EL (cell line): ENCODE data around the gene AK8.
"Not testable (repeated sequence)": the region's sequence is repeated elsewhere in the genome, so short reads cannot be mapped to it uniquely, and the experiment has no call there.

Experiments
- DNase-seq: peaks from one replicate; pipeline ENCODE4 v3.0.0-alpha.2; 2016

AK8 gene

DNA sequence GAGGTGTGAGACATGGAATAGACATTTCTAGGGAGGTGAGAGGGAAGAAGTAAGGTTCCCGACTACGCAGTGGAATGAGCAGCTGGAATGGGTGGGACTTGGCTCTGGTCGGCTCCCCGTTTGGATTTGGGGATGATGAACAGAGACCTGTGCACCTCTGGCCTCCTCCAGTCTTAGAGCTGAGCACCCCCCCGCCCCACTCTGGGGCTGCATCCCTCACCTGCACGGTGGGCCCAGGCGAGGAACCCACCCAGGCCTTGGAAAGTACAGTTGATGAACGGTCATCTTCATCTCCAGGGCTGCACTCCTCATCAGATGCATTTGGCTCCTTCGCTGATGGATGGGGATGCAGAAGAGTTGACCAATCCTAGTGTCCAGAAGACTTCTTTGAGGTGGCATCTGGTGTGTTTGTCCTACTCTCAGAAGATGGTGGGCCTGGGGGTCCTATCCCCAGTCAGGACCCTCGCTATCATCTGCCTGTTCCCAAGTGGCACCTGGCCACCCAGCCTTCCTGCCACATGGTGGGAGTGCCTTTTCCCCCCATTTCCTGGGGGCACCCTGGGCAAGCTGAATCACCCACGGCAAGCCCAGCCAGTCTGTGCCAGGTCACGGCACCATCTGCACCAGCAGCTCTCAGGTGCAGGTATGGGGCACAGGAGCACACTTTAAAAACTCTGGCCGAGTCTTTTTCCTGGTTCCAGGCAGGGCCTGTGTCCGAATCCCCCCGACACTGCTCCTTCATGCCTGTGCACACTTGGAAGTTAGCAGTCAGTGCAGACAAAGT is 137.4 kb downstream of the AK8 start:
- DNase-seq, result no peak

GRCh38 chr9:132739710-132740310 is 138.3 kb downstream of the AK8 start:
- no peak for DNase-seq

DNA sequence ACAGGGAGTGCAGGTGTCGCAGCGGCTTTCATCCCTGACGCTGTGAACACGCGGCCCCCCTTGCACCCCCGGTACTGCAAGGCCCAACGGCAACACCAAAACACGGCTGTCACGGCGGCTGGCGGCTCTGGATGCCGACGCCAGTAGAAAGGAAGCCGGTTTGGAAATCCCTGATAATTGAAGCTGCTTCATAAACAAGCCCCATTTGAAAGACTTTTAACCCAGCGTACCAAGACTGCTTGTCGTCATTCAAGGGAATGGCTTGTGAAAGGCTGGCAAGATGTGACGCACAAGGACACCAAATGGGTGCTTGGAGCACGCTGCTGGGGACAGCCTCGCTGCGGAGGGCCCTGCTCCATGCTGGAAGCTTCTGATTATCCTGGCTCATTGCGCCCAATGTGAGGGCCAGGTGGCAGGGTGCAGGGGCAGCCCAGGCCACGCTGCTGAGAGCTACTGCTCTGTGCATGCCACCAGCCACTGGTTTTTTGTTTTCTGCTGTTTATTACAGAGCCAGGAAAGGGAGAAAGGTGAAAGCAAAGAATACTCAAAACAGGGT is 144.7 kb downstream of the AK8 start:
- DNase-seq, result no peak

- peak; percentile 42 for DNase-seq
Observed at GRCh38 chr9:132732326-132733259, 145.5 kb downstream of the AK8 start.

- no peak for DNase-seq
Observed at GRCh38 chr9:132731230-132731629, 146.9 kb downstream of the AK8 start.

DNA sequence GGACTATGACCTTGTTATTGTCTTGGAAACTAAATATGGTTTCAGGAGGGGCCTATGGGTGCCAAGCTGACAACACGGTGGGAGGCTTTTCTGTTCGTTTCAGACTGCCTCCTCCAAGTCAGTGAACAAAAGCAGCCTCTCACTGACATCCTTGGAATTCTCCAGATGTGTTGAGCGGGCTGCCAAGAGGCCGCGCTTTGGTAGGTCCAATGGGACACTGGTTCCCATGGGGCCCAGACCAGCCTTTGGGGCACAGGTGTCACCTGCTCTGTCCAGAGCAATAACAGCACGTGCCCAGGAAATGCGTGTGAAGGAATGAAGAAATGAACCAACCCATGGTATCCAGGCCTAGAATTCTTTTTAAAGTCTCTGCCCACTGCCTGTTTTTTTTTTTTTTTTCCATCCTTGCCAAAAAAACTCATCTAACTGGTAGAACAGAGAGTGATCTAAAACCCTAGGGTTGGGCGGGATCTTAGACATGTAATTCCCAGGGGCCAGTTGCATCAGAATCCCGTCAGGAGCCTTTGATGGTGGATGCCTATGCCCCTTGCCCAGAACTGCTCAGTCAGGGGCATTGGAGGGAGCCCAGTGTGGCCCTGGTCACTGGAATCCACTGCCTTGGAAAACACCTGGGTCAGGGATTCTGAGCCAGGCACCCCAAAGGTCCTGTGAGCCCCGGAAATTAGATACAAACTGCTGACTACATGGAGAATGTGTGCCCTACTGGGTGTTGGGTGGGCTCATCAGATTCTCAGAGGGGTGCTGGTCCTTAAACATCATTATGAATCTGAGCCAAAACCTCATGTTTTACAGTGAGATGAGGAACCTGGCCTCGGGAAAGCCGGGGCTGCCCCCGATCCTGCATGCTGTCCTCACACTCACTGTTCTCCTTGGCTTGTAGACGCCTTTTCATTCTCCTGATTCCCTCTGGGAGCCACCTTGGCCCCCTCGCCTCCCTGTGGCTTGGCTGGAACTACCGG is 147.7 kb downstream of the AK8 start:
- no peak for DNase-seq

- no peak for DNase-seq
Observed at GRCh38 chr9:132729235-132729890, 148.7 kb downstream of the AK8 start.

DNA sequence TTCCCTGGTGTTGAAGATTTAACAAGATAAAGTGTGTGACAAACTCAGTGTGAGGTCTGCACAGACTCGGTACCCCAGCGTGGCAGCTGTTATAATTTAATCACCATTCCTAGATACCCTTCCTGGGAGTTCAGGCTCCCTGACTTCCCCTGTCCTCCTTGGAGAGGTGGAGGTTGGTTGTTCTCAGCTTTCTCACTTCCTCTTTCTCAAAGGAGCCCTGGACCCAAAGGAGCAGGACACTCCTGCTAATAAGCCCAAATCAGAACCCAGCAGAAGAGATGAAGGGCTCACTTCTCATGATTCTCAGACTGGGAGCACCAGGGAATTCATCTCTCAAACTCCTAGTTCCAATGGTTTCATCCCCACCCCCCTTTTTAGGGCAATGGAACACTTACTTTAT is 149.6 kb downstream of the AK8 start:
- no peak for DNase-seq

DNA sequence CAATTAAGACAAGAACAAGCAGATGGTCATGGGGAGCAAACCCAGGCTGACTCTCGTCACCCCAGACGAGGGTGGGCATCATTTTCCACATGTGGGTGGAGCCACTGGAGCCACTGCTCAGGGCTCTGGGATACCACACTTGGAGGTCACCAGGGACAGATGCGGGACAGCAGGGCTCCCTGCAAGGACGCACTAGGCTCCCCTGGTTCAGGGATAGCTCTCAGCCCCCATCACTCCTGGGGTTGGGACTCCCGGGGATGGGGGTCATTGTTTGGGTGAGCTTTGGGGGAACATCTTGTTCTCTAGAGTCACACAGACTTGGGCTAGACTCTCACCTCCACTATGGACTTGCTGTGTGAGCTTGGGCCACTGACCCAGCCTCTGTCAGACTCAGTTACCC is 150.0 kb downstream of the AK8 start:
- no peak for DNase-seq

- DNase-seq, result no peak
Observed at GRCh38 chr9:132726576-132727130, 151.4 kb downstream of the AK8 start.

GRCh38 chr9:132725306-132725705 is 152.8 kb downstream of the AK8 start:
- DNase-seq, result no peak

GRCh38 chr9:132723809-132724208 is 154.3 kb downstream of the AK8 start:
- DNase-seq, result no peak

DNA sequence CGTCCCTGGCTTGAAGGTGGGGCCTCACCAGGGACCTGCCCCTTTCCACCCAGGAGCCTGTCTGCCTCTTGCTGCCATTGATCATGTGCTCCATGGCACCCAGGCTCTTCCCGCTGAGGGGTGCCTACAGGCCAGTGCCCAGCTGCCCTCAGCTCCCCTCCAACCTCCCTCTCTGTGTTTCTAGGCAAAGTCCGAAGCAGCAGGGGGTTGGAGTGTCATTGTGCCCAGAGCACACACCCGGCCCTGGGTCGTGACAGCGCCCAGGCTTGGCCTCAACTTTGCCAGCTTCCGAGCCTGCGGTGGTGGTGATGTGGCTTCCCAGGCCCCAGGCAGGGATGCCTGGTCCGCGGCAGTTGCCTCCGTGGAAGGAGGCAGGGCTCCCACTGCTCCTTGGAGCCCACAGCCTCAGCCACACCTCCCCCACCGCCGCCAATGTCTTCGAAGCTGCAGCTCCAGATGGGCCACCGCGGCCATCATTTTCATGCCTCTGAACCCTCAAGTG is 155.5 kb downstream of the AK8 start:
- no peak for DNase-seq

DNA sequence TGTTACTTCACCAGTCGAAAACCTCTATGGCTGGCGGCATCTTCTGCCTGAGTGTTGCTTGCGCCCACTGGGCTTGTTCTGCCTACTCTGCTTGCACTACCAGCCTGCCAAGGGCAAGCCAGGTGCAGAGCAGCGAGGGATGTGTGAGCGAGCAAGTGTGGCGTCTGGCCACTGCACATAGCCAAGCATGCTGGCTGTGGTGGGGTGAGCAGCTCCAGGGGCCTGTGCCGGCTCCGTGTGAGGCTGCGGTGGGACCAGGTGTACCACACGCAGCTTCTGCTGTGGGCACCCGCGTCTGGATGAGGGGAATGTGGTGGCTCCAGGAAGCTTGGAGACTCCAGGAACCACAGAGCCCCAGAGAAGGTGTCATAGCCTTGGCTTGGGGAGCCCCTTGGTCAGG is 156.4 kb downstream of the AK8 start:
- no peak for DNase-seq

DNA sequence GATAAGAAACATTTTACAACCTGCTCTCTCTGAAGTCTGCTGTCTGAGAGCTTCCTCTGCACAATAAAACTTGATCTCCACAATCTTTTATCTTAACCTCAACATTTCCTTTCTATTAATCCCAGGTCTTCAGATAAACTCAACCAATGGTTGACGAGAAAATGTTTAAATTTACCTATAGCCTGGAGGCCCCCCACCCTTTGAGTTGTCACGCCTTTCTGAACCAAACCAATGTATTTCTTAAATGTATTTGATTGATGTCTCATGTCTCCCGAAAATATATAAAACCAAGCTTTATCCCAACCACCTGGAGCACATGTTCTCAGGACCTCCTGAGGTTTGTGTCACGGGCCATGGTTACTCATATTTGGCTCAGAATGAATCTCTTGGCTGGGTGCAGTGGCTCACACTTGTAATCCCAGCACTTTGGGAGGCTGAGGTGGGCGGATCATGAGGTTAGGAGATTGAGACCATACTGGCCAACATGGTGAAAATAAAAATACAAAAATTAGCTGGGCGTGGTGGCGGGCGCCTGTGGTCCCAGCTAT is 159.6 kb downstream of the AK8 start:
- DNase-seq, result not testable (repeated sequence)

- no peak for DNase-seq
Observed at GRCh38 chr9:132717326-132717945, 160.6 kb downstream of the AK8 start.

GRCh38 chr9:132716007-132716406 is 162.1 kb downstream of the AK8 start:
- DNase-seq, result no peak

DNA sequence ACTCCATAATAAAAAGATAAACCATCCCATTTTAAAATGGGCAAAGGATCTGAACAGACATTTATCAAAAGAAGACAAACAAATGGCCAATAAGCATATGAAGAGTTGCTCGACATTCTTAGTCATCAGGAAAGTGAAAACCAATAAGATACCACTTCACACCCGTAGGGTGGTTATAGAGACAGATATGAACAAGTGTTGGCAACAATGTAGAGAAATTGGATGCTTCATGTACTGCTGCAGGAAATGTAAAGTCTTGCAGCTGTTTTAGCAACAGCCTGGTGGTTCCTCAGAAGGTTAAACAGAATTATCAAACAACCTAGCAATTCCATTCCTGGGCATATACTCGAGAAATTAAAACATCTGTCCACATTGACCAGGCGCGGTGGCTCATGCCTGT is 165.3 kb downstream of the AK8 start:
- no peak for DNase-seq

DNA sequence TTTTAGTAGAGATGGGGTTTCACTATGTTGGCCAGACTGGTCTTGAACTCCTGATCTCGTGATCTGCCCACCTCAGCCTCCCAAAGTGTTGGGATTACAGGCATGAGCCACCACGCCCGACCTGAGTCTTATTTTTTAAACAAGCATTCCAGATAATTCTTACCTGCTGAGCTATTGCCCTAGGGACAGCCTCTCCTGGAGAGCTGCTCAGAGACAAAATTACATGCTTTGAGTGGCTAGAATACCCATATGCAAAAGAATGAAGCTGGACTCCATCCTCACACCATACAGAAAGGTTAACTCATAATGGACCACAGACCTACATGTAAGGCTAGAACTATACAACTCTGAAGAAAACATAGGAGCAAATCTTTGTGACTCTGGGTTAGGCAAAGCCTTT is 166.2 kb downstream of the AK8 start:
- DNase-seq, result no peak

- not testable (repeated sequence) for DNase-seq
Observed at GRCh38 chr9:132711152-132711551, 166.9 kb downstream of the AK8 start.
